ENCODE measurements around the gene PRELP.
"Not testable (repeated sequence)": the region's sequence is repeated elsewhere in the genome, so short reads cannot be mapped to it uniquely, and the experiment has no call there.

The PRELP gene

DNA sequence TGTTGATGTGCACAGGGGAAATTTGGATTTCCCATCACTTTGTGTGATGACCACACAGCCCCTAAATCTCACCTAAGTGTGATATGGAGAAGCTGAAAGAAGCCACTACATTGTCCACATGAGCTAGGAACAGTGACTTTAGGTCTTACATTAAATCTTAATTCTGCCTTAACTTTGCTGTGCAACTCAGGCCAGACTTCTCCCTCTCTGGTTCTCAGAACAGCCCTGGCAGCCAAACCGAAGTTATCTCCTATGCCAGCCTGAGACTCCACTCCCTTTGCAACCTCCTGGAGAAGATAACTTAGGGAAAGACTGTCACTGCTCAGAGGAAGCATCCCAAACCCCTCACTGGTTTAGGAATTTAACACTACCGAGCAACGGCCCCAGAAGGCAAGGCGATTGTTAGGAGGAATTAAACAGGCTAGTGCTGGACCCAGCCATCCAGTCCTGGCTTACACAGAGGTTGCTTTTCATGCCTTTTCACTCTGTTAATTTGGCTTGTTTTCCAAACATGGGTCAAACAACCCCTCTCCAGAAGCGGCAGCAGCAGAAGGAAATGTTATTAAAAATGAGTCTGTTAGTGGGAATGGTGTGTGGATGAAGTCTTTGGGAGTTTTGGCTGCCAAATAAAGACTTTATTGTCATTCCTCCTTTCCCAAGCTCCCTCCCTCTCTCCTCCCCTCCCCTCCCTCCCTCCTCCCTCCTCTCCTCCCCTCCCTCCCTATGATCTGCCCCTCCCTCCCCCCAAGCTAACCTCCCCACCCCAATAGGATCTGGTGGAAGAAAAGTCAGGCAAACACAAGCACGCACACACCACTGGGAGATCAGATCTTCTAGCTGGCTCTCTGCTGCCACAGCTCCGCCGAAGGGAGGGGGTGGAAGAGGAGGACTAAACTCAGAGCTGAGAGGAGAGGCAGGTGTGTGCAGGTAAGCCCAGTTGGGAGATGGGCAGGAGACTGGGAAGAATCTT lies at the start of gene PRELP:
TSS of gene PRELP (plus strand) at position 795 of the 970 bp plus-strand sequence. CDS start 7,379 bp downstream, outside the sequence.
- no peak for DNase-seq (ENCODE audit: low spot score)

GRCh38 chr1:203426366-203426765 lies 49.2 kb upstream of the PRELP start:
- DNase-seq (ENCODE audit: low spot score), result no peak

- DNase-seq (ENCODE audit: low spot score), result no peak
These were observed 48.7 kb upstream of the PRELP start for GRCh38 chr1:203426870-203427269.

GRCh38 chr1:203427451-203427850 lies 48.2 kb upstream of the PRELP start:
- DNase-seq (ENCODE audit: low spot score), result no peak

DNA sequence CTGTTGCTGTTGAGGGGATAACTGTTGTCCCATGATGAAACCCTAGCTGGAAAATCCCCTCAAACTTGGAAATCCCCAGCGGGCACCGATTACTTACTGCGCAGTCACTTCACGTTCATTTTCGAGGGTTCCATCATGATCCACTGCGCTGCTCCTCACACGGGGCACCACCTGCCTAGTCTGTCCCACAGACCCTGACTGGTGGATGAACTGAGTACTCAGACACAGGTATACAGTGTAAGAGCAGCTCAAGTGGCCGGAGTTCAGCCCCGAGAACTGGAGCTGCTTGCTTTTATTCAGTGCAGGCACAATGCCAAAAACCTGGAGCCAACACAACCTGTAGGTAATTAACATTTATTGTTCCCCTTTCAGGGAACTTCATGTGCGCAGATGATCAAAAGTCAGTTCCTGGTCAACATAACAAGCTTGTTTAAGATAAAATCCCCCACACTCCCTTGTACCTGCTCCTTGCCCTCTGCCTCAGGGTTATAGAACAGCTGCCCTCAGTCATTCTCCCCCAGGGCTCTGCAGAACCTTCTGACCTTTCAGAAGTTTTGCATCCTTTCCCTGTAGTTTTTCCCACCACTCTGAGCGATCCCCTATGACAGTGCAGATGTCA lies 46.5 kb upstream of the PRELP start:
- DNase-seq (ENCODE audit: low spot score), result no peak

DNA sequence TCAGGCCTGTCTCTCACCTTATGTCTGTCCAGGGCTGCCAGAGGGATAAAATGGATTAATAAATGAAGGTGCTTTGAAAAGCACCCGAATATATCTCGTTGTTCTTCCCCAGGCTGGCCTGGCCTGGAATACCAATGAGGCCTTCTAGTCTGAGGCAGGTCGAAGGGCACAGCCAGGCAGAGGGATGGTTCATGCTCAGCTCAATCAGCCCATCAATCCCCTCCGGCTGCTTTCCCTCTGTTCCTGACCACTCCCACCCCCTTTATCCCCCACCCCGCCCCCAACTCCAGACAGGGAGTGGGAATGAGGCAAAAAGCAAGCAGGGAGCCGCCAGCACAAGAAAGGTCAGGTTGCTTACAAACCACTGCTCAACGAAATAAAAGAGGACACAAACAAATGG lies 40.0 kb upstream of the PRELP start:
- DNase-seq (ENCODE audit: low spot score), result no peak

- DNase-seq (ENCODE audit: low spot score), result no peak
These were observed 37.8 kb upstream of the PRELP start for GRCh38 chr1:203437696-203438315.

DNA sequence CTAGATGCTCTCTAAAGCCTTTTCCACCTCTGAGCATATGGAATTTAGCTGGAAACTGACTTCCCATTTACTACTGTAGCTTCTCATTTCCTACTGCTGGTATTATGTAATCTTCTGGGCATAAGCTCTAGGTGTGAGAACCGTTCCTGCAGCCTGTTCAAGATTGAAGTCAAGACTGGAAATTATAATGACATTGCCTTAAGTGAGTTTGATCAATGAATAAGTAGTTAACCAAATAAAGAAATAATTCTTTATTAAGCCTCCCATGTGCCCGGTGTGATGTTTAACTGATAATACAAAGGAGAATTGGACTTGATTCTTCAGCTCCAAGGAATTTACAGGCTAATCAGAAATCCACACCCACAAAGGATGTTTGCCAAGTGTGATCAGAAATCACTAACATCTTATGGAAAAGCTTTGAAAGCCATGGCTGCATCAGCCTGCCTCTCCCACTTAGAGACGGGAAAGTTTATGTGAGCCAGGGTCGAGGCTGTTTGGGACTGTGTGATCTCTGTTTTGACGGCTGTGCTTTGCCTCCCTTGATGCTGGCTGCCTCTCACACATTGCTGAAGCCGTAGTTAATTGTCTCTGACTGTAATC lies 36.4 kb upstream of the PRELP start:
- no peak for DNase-seq (ENCODE audit: low spot score)

- no peak for DNase-seq (ENCODE audit: low spot score)
These were observed 34.8 kb upstream of the PRELP start for GRCh38 chr1:203440771-203441170.

- no peak for DNase-seq (ENCODE audit: low spot score)
These were observed 33.8 kb upstream of the PRELP start for GRCh38 chr1:203441766-203442165.

DNA sequence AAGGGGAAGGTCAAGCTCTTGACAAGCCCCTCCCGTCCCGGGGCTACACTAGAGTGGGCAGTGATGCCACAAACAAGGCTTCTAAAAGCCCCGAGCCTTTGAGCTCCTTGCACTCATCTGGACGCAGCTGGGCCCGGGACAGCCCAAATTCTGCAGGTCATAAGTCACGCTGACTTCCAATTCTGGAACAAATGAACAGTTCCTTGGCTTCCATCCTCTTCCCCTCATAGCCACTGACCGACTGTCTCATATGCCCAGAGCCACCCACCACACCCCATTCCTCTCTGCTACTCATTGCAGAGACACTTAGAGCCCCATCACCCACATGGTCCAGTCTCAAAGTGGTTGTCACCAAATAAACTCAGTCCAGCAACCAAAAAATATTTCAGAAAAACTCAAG lies 32.8 kb upstream of the PRELP start:
- DNase-seq (ENCODE audit: low spot score), result no peak

GRCh38 chr1:203443296-203443695 lies 32.3 kb upstream of the PRELP start:
- DNase-seq (ENCODE audit: low spot score), result no peak

GRCh38 chr1:203444171-203444576 lies 31.4 kb upstream of the PRELP start:
- no peak for DNase-seq (ENCODE audit: low spot score)

GRCh38 chr1:203447151-203447550 lies 28.5 kb upstream of the PRELP start:
- no peak for DNase-seq (ENCODE audit: low spot score)

DNA sequence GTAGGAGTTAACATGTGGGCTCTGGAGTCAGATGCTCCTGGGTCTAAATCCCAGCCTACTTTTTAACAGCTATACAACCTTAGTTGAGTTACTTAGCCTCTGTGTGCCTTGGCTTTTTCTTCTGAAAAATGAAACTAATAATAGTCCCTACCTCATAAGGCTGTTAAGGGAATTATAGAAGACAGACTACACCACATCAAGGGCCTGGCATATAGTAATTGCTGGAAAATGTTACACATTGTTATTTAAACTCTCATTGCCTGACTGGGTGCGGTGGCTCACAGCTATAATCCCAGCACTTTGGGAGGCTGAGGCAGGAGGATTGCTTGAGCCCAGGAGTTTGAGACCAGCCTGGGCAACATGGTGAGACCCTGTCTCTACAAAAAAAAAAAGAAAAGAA lies 28.0 kb upstream of the PRELP start:
- not testable (repeated sequence) for DNase-seq (ENCODE audit: low spot score)

GRCh38 chr1:203448521-203449061 lies 27.0 kb upstream of the PRELP start:
- no peak for DNase-seq (ENCODE audit: low spot score)

DNA sequence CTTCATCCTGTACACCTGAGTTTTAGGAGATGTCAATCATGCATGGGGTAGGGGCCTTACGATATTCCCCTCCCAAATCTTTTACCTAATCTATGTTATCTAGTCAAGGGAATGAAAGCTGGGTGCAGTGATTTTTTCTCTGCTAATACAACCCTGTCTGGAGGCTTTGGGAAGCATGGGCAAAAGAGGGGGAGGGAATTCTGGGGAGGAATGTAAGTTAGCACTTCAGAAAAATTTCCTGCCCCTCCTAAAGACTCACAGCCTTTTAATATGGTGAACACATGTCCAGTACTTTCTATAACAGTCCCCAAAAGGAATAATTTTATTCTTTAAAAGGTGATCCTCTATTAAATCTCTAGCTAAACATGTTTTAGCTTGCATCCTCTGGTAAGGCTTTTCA lies 25.6 kb upstream of the PRELP start:
- no peak for DNase-seq (ENCODE audit: low spot score)

GRCh38 chr1:203450479-203451149 lies 25.0 kb upstream of the PRELP start:
- no peak for DNase-seq (ENCODE audit: low spot score)

- no peak for DNase-seq (ENCODE audit: low spot score)
These were observed 23.5 kb upstream of the PRELP start for GRCh38 chr1:203451836-203452784.

DNA sequence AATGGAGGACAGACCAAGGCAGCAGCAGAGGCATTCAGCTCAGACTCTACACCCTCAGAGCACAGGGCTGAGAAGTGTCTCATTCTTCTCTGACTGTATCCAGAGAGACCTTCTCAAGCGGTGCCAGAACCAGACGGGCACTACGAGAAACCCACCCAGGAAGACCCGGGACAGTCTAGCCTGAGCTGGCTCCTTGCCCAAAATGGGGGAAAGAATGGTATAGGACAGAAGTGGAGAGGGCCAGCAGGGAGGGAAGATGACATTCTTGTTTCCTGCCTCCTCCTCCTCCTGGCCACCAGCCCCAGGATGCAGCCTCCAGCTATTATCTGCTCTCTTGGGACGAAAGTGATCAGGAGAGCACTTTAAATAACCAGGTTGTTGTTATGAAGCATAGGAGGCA lies 22.6 kb upstream of the PRELP start:
- no peak for DNase-seq (ENCODE audit: low spot score)
